Measurements from ENCODE around the gene GPX3.

DNA sequence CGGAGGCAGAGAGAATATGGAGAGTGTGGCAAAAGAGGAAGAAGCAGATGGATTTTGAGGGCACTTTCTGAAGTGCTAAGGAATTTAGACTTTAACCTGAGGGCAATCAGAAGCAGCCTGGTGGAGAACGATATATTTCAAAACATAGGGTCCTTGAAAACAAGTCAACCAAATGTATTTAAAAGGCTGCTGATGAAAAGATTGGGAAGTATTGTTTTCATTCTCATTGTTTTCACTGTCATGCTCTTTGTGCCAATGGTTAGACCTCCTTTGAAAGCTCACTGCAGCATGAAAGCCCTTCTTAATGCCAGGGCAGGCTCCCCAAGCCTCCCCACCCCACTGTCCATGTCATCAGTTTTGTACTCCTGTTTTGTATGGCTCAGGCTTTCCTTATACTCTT is 2.5 kb upstream of the GPX3 start:
- TF ChIP-seq EZH2 (IDR thresholded peaks at IDR 0.05; ENCODE audit: low read depth, unreplicated experiment) (no peak), ZNF114 (CRISPR knock-in tag; IDR thresholded peaks at IDR 0.05) (no peak)
- TF ChIP-seq, protein P1, sequence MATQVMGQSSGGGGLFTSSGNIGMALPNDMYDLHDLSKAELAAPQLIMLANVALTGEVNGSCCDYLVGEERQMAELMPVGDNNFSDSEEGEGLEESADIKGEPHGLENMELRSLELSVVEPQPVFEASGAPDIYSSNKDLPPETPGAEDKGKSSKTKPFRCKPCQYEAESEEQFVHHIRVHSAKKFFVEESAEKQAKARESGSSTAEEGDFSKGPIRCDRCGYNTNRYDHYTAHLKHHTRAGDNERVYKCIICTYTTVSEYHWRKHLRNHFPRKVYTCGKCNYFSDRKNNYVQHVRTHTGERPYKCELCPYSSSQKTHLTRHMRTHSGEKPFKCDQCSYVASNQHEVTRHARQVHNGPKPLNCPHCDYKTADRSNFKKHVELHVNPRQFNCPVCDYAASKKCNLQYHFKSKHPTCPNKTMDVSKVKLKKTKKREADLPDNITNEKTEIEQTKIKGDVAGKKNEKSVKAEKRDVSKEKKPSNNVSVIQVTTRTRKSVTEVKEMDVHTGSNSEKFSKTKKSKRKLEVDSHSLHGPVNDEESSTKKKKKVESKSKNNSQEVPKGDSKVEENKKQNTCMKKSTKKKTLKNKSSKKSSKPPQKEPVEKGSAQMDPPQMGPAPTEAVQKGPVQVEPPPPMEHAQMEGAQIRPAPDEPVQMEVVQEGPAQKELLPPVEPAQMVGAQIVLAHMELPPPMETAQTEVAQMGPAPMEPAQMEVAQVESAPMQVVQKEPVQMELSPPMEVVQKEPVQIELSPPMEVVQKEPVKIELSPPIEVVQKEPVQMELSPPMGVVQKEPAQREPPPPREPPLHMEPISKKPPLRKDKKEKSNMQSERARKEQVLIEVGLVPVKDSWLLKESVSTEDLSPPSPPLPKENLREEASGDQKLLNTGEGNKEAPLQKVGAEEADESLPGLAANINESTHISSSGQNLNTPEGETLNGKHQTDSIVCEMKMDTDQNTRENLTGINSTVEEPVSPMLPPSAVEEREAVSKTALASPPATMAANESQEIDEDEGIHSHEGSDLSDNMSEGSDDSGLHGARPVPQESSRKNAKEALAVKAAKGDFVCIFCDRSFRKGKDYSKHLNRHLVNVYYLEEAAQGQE (IDR thresholded peaks at IDR 0.05; ENCODE audit: unreplicated experiment) = no peak
